ENCODE data around the gene RBM6.

RBM6 gene

GRCh38 chr3:49937090-49937489 lies 2.9 kb upstream of the RBM6 start:
- Histone ChIP-seq H3K4me1 (ENCODE audit: control insufficient read depth, insufficient read depth, low read length) (no peaks in the 10 kb centered on the region), H3K4me3 (ENCODE audit: low read depth, low read length) (no peak overlapping the region), H3K36me3 (ENCODE audit: control insufficient read depth in 2 of 2, insufficient read depth in 1 of 2, low read length in 2 of 2) (no peaks in the 10 kb centered on the region; a peak in 1 of 3 replicates), H3K27ac (ENCODE audit: extremely low read depth, low read depth, low read length) (no peak overlapping the region), H3K9me3 (ENCODE audit: control insufficient read depth, insufficient read depth, low read depth, low read length) (no peaks in the 10 kb centered on the region)
- POLR2A ChIA-PET: no interaction called here
- CTCF ChIA-PET: no interaction called here
- TF ChIP-seq ZNF621 (tag by site-specific recombination; IDR thresholded peaks at IDR 0.05) (no peak), ZNF311 (tag by site-specific recombination; IDR thresholded peaks at IDR 0.05; ENCODE audit: borderline replicate concordance) (no peak), ZNF837 (tag by site-specific recombination; IDR thresholded peaks at IDR 0.05) (no peak), HOXA7 (CRISPR knock-in tag; IDR thresholded peaks at IDR 0.05; ENCODE audit: borderline replicate concordance) (no peak), HIC1 (tag by site-specific recombination; IDR thresholded peaks at IDR 0.05) (no peak), AEBP2 (tag by site-specific recombination; IDR thresholded peaks at IDR 0.05; ENCODE audit: borderline replicate concordance) (no peak), ZBTB1 (tag by site-specific recombination; IDR thresholded peaks at IDR 0.05) (no peak), ZNF692 (tag by site-specific recombination; IDR thresholded peaks at IDR 0.05) (no peak), ZNF580 (tag by site-specific recombination; IDR thresholded peaks at IDR 0.05) (no peak), ZNF175 (tag by site-specific recombination; IDR thresholded peaks at IDR 0.05) (no peak), KLF8 (tag by site-specific recombination; IDR thresholded peaks at IDR 0.05) (no peak), PRDM10 (tag by site-specific recombination; IDR thresholded peaks at IDR 0.05) (no peak), ZFP69B (tag by site-specific recombination; IDR thresholded peaks at IDR 0.05) (no peak)

- H3K9me3 ChIP-seq (ENCODE audit: control insufficient read depth, insufficient read depth, low read depth, low read length): no peaks in the 10 kb centered on the region
- CTCF ChIA-PET: interaction anchor here (1.1 to 1.3 kb wide), 2 partner anchors 10 to 57 kb away, joined by 3 read pairs; no protein-coding TSS in a partner anchor
- POLR2A ChIA-PET: interaction anchor here (0.6 to 2.5 kb wide), 9 partner anchors 9 to 1010 kb away, joined by 3 to 43 read pairs (median 9); partner anchors contain the start of genes IP6K1 and MON1A
- H3K27ac ChIP-seq (ENCODE audit: extremely low read depth, low read depth, low read length): peak overlapping the region; percentile 81
- H3K36me3 ChIP-seq (ENCODE audit: control insufficient read depth in 2 of 2, insufficient read depth in 1 of 2, low read length in 2 of 2): peaks cover 6 to 12% of the 10 kb centered on the region in 2 experiments; a peak in 2 of 3 replicates
- H3K4me1 ChIP-seq (ENCODE audit: control insufficient read depth, insufficient read depth, low read length): no peaks in the 10 kb centered on the region
- peak overlapping the region; percentile 99 for H3K4me3 ChIP-seq (ENCODE audit: low read depth, low read length)
- TF ChIP-seq SCRT1 (tag by site-specific recombination; IDR thresholded peaks at IDR 0.05; ENCODE audit: borderline replicate concordance) (no peak), ZBTB17 (tag by site-specific recombination; IDR thresholded peaks at IDR 0.05) (0 out of 2 replicates have a peak, but pooled peaks have one; percentile 6), ZSCAN23 (tag by site-specific recombination; IDR thresholded peaks at IDR 0.05) (no peak), ZNF362 (tag by site-specific recombination; IDR thresholded peaks at IDR 0.05) (peak; percentile 78)
Observed at GRCh38 chr3:49940667-49941249, 808 bp downstream of the RBM6 start.

Data from HEK293 (cell line).